Smooth muscle cell (in vitro differentiated cells): Measurements from ENCODE around the gene COL4A3. TPM values are rescaled to one million over a fixed set of nuclear protein-coding genes. Genes with fewer than 3 reads are reported as not detected.

Experiments used
- polyA plus RNA-seq: library from polyadenylated mRNA; unstranded; fragments of >200 nt; fragmentation: Nextera tagmentation; extraction: Ambion mirVana; gene quantifications from 2 replicates; pipeline ENCODE4 v1.2.1, GENCODE V29; 2016
- total RNA-seq: library from RNA; depleted of rRNA; stranded (reverse); fragments of >200 nt; gene quantifications from 2 replicates; pipeline ENCODE4 v1.2.3, GENCODE V29; 2014

Gene COL4A3
- total and polyA plus RNA-seq, 2 experiments from 2014 or later, result not detected

Other genes with a start within 250 kb of the COL4A3 start
- under 0.01 and 0.04 TPM in 2 replicates for gene COL4A4, start 419 bp upstream of the COL4A3 start, total RNA-seq
- 0.05 and 0.15 TPM in 2 replicates for gene COL4A4, start 419 bp upstream of the COL4A3 start, polyA plus RNA-seq
- 119 and 121 TPM in 2 replicates for gene MFF, start 160.6 kb downstream of the COL4A3 start, total RNA-seq
- gene MFF, start 160.6 kb downstream of the COL4A3 start, polyA plus RNA-seq, result 94.6 and 106 TPM in 2 replicates
- not detected in 2 replicates for gene TM4SF20, start 214.7 kb downstream of the COL4A3 start, total RNA-seq
- gene TM4SF20, start 214.7 kb downstream of the COL4A3 start, polyA plus RNA-seq, result not detected in 2 replicates
- gene SCYGR1, start 223.3 kb downstream of the COL4A3 start, total RNA-seq, result not detected in 2 replicates
- gene SCYGR1, start 223.3 kb downstream of the COL4A3 start, polyA plus RNA-seq, result not detected in 2 replicates